ENCODE data around the gene TFAP2C. TPM values are rescaled to one million over a fixed set of nuclear protein-coding genes. Genes with fewer than 3 reads are reported as not detected.

The TFAP2C gene
- total and polyA plus RNA-seq, 2 donors (not counting 3 experiments of a cell fraction or from before 2014, with no cell fraction given): 0.06 TPM; not detected in 1

DNA sequence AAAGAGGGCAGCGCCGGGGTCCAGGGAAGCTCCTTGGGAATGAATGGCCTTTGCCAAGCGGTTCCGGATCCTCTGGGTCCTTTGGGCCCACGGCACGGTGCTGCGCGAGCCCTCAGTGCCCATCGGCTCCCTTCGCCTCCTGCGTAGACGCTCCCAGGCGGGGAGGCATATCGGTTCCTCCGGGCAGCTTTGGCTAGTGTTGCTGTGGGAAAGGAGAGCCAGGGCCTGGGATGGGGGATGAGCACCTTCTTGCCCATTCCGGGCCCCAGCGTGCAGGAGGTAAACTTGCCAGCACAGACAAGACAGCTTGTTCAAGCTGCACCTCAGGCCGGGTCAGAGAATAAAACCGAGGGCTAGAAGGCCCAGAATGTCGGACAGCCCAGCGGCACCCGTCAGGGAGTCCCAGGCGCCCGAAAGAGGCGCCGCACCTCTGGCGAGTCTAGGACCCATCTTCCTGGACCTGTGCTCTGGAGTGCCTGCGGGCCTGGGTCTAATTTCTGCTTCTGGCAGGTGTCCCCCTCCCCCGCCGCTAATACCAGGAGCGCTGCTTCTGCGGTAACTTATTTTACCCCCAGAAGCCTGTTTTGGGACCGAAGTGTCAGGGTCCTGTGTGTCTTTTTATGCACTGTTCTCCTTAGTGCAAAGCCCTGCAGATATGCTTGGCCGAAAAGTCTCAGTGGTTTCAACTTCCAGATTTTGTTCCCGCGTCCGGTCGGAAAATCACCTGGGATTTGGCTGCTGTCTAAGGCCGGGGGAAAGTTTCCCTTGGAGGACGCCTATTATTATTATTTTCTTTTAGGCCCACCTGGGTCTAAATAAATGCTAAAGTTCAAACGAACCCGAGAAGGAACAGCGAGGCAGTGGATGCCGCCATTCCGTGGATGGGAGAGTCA, 1.7 kb upstream of the TFAP2C start:
- no peaks in the 10 kb centered on the region for H3K4me1 ChIP-seq (ENCODE audit: control insufficient read depth, extremely low read depth, insufficient read depth, low read length)
- ChIA-PET POLR2A (no interaction called here), CTCF (interaction anchor here (0.6 kb wide), 1 partner anchor 11 kb away, joined by 3 read pairs; no protein-coding TSS in a partner anchor)
- H2AFZ ChIP-seq (ENCODE audit: low read depth, low read length): no peak overlapping the region
- H3K9ac ChIP-seq (replicated peaks; ENCODE audit: extremely low read depth, insufficient read depth, low read length): no peak overlapping the region
- H3K9me3 ChIP-seq (replicated peaks; ENCODE audit: control insufficient read depth, insufficient read depth, low read length): no peaks in the 10 kb centered on the region
- no peak overlapping the region for H3K27ac ChIP-seq (ENCODE audit: insufficient read depth, low read depth, low read length)
- no peaks in the 10 kb centered on the region for H4K20me1 ChIP-seq (replicated peaks; ENCODE audit: control insufficient read depth, extremely low read depth, insufficient read depth, low read length)
- intact Hi-C loops (cut with micrococcal nuclease): loop anchor here (5.0 kb wide), 1 partner anchor 75 kb away; no protein-coding TSS in a partner anchor
- DNase-seq (ENCODE audit: low read depth, low spot score): no peak
- FAIRE-seq: no peak
- BruUV-seq (replicated peaks): no TSS peak
- dilution Hi-C loops (cut with MboI; ENCODE audit: extremely low pct_ligation_motif_present, low sequenced_read_pairs): no loop called here
- no peaks in the 10 kb centered on the region for H3K36me3 ChIP-seq (ENCODE audit: control insufficient read depth in 2 of 2, extremely low read depth in 1 of 2, insufficient read depth in 2 of 2, low read length in 2 of 2)
- TF ChIP-seq EZH2 (IDR thresholded peaks at IDR 0.05; ENCODE audit: borderline replicate concordance, low read depth, low read length, severe bottlenecking): peak; percentile 73
- no peak for TF ChIP-seq MYC (IDR thresholded peaks at IDR 0.05; ENCODE audit: low read depth, low read length)
- H3K27me3 ChIP-seq (ENCODE audit: control insufficient read depth in 2 of 2, insufficient read depth in 2 of 2, low read length in 2 of 2): peaks cover 72 to 80% of the 10 kb centered on the region in 2 experiments
- H3K9me1 ChIP-seq (replicated peaks; ENCODE audit: control insufficient read depth, extremely low read depth, insufficient read depth, low read length): no peaks in the 10 kb centered on the region
- no peak overlapping the region for H3K4me3 ChIP-seq (replicated peaks in 1 of 3; ENCODE audit: insufficient read depth in 1 of 3, low read depth in 1 of 3, low read length in 3 of 3)
- no peak overlapping the region for H3K4me2 ChIP-seq (ENCODE audit: insufficient read depth, low read length)
- H3K79me2 ChIP-seq (ENCODE audit: control insufficient read depth, insufficient read depth, low read length): no peaks in the 10 kb centered on the region

DNA sequence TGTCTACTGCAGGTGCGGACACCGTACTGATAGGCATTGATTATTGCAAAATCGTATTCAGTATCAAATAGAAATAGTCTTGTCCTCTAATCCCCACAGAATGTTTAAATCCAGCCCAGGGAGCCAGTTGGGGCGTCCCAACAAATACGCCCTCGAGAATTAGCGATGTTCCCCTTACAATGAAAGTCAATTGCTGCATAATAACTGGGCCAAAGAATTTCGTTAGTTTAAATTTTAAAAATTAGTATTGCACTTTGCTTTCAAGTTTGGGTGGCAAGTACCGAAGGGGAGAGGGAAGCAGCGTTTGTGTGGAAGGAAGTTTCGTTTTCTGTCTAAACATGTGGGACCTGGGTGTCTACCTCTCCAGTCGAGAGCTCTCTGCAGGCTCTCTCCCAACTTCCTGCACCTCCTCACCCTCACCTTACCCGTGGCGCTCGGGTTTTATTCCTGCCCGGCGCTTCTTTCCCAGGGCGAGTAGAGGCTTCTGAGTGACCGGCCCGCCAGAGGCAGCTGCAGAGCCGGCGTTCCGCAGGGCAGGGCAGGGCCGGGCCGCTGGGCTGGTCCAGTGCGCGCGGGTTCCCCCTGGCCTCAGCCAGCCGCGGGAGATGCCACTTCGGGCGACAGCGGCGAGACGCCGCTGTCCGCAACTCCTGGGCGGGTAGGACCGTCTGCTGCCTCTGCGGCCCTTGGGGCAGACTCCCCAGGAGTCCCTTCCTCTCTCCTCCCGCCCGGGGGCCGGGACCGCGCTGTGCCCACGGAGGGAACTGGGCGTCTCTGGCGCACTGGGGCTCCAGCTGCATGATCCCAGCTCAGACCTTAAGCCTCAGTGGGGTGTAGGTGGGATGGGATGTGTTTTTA, 862 bp upstream of the TFAP2C start:
- no peaks in the 10 kb centered on the region for H3K79me2 ChIP-seq (ENCODE audit: control insufficient read depth, insufficient read depth, low read length)
- peaks cover 72 to 82% of the 10 kb centered on the region in 2 experiments for H3K27me3 ChIP-seq (ENCODE audit: control insufficient read depth in 2 of 2, insufficient read depth in 2 of 2, low read length in 2 of 2)
- intact Hi-C loops (cut with micrococcal nuclease): loop anchor here (5.0 kb wide), 1 partner anchor 76 kb away; no protein-coding TSS in a partner anchor
- ChIA-PET CTCF (no interaction called here), POLR2A (no interaction called here)
- FAIRE-seq: no peak
- H2AFZ ChIP-seq (ENCODE audit: low read depth, low read length): no peak overlapping the region
- H3K9me3 ChIP-seq (replicated peaks; ENCODE audit: control insufficient read depth, insufficient read depth, low read length): no peaks in the 10 kb centered on the region
- no peaks in the 10 kb centered on the region for H3K9me1 ChIP-seq (replicated peaks; ENCODE audit: control insufficient read depth, extremely low read depth, insufficient read depth, low read length)
- no peak for TF ChIP-seq FOS (IDR thresholded peaks at IDR 0.05; ENCODE audit: borderline replicate concordance, insufficient read depth, low read length)
- no peak for TF ChIP-seq POLR2AphosphoS5 (IDR thresholded peaks at IDR 0.05; ENCODE audit: insufficient read depth, low read depth, low read length)
- TF ChIP-seq EZH2 (IDR thresholded peaks at IDR 0.05; ENCODE audit: borderline replicate concordance, low read depth, low read length, severe bottlenecking): peak; percentile 73
- no peak for TF ChIP-seq GATA2 (IDR thresholded peaks at IDR 0.05; ENCODE audit: insufficient read depth, insufficient read length, low read depth, low read length)
- no peak overlapping the region for H3K4me2 ChIP-seq (ENCODE audit: insufficient read depth, low read length)
- no TSS peak for BruUV-seq (replicated peaks)
- no peaks in the 10 kb centered on the region for H3K36me3 ChIP-seq (ENCODE audit: control insufficient read depth in 2 of 2, extremely low read depth in 1 of 2, insufficient read depth in 2 of 2, low read length in 2 of 2)
- no peak for DNase-seq (ENCODE audit: low read depth, low spot score)
- dilution Hi-C loops (cut with MboI; ENCODE audit: extremely low pct_ligation_motif_present, low sequenced_read_pairs): no loop called here
- no peaks in the 10 kb centered on the region for H3K4me1 ChIP-seq (ENCODE audit: control insufficient read depth, extremely low read depth, insufficient read depth, low read length)
- no peak overlapping the region for H3K27ac ChIP-seq (ENCODE audit: insufficient read depth, low read depth, low read length)
- no peaks in the 10 kb centered on the region for H4K20me1 ChIP-seq (replicated peaks; ENCODE audit: control insufficient read depth, extremely low read depth, insufficient read depth, low read length)
- H3K9ac ChIP-seq (replicated peaks; ENCODE audit: extremely low read depth, insufficient read depth, low read length): no peak overlapping the region
- no peak overlapping the region for H3K4me3 ChIP-seq (replicated peaks in 1 of 3; ENCODE audit: insufficient read depth in 1 of 3, low read depth in 1 of 3, low read length in 3 of 3)

All from endothelial cell of umbilical vein (primary cell).